CD4-positive, alpha-beta T cell treated with Interleukin-4 for 1 hour (primary cell): ENCODE measurements around the gene HOXB3.

Experiments used
- DNase-seq, 2 donors: peaks; one replicate each; pipeline ENCODE4 v3.0.0-alpha.2; 2020 to 2022

The HOXB3 gene

DNA sequence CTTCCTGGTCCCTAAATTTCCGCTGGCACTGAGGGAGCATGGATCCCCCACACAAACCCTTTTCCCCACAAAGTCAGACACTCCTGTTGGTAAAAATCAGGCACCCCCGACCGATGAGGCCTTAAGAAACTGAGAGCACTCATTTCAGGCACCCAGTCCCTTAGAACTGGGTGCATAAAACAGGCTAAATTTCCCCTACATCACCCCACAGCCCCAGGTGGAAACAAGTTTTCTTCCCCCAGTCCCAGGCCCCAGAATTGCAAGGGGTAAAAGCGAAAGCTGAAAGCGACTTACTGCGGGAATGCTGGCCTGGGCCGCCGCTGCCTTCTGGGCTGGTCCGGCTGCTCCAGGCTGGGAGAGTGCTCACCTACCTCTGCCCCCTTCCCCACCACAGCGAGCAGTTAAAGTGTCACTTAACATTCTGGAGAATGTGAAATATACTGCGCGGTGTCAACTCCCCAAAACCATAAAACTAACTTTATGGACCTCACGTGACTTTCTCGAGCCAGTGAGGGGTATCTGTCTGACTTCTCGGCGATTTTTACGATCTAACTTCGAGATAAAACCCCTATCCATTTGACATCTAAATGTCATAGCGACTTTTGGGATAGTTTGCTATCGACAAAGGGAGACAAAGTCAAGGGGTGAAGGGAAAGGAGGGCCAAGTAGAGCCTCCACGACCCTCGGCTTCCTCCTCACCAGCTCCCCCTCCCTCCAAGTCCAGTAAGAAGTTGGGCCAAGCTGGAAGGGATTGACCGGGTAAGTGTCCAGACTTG is at the start of gene HOXB3:
Gene HOXB3, minus strand, starts transcription at position 411 of the 776 bp plus-strand sequence. CDS start 37,767 bp downstream, outside the sequence.
- DNase-seq = no peak

DNA sequence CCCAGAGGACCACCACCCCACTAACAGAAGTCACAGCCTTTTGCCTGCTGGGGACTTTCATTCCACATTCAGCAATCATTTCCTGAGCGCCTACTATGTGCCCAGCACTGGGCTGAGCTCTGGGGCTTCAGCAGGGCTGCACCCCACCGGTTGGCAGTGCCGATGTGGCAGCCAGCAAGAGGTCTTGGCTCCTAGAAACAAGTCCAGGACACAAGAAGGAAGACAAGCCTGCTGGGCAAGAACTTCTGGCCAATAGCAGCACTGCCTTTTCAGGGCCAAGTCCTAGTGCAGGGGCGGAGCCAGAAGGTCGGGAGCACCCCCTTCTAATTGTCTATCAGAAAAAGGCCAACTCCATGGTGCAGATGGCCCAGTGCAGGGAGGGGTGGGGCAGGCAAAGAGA is 49.1 kb upstream of the HOXB3 start:
- DNase-seq = no peak

DNA sequence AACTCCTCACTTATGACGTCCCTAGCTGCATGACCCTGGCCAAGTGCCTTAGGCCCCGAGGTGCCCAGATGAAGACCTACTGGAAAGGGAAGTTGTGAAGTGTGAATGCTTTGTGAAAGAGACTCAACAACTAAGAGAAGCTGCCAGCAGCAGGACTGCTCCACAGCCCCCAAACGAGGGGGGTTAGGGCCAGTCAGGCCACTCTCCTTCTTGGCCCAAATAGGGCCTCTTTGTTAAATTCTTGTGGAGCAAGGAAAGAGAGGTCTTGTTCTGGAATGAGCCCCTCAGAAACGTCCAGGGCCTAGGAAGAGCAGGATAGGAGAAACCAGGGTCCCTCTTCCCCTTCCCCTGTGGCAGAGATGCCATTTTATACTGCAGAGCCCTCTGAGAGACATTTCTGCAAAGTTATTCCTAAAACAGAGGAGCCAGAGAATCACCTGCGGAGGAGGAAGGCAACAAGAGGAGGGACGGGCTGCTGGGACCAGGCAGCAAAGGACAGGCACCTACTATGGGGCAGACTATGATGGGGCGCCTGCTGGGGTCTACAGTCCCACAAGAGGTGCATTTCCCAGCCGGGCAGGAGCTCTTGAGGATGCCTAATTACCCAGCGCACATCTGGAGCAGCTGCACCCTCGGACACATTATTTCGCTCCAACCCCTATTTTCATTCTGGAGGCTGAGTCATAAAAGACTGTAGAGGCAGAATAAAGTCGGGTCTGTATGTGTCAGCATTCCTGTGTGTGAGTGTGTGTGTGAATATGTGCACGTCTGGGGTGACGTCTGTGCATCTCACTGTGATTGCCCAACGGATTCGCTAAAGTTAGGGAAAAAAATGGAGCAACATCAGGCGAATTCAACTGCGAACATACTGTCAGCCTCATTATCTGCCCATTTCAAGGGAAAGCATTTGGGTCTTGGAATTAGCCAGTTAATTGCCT is 47.6 kb upstream of the HOXB3 start:
- DNase-seq = no peak

DNA sequence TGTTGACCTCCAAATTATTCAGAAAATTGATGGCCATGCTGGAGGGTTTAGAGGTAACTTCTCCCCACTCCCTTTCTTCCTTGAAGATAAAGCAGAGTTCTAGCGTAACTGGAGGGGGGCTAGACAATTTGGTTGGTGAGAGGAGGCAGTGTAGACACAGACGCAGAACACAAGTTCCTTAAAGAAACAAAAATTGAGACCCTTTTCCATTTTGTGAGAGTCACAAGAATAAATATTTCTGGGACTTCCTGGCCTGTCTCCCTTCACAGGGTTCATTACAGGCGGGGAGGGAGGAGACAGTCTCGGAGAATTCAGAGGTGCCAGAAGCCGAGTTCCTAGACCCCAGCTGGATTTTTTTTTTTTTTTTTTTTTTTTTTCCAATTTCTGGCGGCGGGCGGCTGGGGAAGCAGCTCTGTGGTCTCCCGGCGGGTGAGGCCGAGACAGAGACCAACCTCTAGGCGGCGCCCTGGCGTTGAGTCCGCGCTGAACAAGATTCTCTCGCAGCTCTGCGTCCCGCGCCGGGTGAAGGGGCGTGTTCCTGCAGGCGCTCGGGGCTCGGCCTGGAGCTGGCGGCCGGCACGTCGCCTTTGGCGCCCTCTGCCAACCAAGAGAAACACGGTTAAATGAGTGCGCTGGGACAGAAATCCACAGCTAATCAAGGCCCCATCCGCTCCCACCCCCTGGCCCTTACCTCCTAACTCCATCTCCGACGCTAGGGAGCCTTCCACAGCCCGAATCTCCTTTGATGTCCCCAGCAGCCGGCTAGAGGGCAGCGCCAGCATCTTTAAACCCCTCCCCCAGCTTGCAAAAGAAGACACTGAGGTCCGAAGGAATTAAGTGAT is 46.4 kb upstream of the HOXB3 start:
- peak; percentile 48 to 61 for DNase-seq

DNA sequence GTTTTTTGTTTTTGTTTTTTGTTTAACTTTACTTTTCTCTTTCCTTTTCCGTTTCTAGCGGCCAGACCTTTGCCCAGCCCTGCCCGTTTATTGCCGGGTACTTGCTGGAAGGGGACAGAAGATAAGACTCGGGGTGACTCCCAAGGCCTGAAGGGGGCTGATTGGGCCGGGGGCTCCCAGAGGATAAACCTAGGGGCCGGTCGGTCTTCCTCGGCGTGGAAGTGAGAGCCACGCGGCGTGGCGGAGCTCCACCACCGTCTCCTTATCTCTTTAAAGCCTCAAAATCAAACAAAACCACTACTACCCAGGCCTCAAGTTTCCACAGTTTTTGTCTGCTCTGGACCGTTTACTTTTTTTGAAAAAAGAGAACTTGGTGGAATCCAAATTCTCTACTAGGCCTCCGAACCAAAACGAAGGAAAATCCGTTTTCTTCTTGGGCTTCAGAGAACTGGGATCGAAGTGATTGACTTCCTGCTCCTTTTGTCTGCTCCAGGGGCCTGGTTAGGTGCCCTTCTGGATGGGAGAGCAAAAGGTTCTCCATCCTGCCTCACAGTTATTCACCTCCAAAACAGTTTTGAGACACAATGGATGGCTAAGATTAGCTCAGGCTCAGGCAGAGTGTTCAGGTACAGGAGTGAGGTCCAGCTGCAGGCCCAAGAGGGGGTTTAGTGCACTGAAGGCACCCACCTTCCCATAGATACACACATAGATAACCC is 44.6 kb upstream of the HOXB3 start:
- DNase-seq = no peak

DNA sequence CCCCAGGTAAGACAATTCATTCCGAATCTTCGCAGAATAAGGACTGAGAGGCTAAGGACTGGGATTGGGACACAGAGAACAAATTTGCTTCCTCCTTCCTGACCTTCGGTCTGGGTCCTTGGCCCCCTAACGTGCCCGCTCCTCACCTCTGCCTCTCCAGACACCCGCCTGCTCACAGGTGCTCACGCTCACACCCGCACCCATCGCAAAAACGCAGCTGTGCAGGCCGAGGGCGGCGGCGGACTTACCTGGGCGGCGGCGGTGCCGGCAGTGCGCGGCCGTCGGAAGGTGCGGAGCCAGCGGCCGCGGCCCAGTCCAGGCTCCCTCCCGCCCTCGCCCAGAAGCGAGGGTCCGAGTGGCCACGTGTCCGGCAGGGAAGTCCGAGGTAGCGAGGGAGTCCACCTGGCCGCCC is 43.2 kb upstream of the HOXB3 start:
- no peak for DNase-seq

DNA sequence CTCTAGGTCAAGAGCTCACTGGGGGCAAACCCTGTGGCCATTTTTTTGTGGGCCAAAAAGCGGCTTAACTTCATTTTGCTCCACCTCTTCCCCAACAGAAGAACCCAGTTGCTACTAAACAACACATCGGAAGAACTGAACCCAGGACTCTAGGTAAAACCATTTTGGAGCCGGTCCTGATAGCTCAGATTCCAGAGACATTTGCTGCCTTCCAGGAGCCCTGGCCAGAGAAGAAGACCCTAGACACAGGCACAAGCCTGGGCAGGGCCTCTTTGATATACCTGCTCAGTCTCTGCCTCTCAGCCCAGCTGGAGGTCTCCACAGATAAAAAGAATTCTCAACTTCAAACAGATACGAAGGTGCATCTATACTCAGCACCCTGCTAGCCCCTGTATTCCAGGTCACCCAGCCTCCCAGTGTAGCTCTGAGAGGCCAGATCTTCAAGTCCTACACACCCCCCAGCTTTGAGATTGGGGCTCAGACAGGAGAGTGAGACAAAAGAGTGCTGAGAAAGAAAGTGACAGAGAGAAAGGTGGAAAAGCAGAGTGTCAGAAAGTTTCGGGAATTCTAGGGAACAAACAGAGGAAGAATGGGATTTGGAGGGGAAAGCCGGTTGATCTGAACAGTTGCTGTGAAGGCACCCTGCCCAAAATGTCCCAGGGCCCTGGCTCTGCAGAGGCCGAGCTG is 42.7 kb upstream of the HOXB3 start:
- no peak for DNase-seq

DNA sequence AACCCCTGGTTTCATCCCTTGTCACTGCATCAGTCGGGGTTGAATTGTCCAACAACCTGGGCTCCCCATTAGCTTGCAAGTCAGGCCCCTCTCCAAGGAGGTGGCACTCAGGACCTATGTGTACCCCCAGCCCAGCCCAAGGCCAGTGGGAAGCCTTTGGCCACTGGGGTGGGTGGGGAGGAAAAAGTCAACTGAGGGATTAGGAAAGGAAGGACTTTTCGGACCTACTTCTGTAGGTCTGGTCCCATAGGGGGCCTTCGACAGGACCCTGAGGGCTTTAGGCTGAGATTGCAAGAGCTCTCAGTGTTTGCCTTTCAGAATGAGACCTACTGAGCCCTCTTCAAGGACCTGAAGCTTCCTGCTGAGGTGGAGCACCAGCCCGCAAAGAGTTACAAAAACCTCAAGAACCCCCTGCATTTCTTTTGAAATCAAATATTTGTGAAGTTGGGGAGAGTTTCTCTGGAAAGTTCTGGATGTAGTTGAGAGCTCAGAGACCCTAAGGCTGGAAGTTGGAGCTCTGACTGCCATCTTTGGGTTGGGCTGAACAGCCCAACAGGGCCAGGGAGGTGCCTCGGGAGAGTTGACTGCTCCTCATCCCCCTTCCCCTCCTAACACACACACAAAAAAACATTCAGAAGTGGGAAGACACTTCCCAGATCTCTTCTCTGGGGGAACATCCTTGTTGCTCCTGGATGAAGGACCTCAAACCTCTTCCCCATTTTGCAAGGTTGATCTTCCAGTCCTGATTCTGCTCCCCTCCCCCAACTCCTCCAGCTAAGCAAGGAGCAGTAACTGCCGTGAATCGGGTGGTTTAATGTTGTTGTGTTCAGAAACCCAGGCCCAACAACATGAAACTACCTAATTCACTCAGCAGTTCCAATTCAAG is 41.9 kb upstream of the HOXB3 start:
- no peak for DNase-seq

DNA sequence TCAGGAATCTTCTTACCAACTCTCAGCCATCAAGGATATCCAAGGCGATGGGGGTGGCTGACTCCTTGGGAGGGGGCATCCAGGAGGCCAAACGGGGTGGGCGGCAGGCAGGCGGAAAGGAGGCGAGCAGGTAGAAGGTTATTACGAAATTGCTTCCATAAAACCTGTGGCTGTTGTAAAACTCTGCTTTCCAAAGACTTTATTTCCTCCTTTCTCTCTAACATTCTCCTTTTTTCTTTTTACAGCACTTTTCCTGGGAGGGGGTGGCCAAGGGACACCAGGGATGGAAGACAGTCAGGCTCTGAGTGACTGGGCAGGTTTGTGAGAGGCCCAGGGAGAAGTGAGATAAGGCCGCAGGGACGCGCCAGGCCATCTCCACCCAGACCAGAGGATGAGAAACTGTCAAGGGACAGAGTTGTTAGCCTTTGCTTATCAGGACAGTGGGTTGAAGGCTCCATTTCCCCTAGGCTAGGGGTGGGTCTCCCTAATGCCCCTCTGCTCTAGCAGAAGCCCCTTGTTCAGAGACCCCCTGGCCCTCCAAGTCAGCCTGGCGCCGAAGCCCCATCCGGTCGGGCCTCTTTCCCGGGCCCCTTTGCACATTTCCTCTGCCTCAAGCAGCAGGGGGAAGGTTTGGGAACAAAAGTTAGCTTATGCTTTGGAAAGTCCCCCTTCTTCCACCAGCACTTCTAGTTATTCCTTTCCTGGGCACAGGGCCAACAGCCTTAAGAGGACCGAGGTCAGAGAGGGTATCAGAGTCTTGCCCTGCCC is 41.1 kb upstream of the HOXB3 start:
- DNase-seq = no peak

DNA sequence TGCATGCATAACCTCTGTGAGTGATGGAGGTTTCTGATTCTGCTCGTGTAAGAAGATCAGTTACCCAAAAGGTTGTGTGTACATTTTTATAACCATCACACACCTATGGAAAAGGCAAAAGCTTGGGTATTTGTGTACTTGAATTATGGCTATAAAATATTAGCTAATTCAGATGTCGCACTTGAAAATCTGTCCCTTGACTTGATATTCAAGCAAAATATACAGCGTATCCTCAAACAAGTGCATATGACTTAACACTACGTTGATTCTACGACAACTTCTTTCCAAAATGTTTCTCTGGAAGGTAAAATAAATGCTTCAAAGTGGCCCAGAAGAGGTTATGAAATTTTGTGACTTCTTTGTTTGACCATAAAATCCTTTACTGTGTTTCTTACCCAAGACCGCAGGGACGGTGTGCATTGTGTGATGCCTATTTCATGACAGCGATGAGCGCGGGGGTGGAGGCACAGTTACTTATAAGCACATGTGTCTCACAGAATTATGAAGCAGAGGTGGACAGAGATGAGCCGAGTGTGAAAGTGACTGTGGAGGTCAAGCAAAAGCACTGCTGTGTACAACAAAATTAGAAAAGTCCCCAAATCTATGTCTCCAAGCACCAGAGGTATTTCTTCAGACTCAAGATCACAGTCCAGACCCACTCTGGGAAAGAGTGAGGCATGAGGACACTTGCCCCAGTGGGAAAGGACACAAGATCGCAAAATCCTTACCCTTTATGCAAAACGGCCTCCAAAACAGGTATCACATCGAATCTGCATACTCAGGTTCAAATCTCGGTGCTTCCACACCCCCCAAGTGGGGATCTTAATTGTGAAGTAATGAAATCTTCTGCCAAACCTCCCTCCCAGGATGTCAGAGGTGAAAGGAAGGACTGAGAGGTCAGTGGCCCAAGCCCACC is 40.2 kb upstream of the HOXB3 start:
- no peak for DNase-seq

DNA sequence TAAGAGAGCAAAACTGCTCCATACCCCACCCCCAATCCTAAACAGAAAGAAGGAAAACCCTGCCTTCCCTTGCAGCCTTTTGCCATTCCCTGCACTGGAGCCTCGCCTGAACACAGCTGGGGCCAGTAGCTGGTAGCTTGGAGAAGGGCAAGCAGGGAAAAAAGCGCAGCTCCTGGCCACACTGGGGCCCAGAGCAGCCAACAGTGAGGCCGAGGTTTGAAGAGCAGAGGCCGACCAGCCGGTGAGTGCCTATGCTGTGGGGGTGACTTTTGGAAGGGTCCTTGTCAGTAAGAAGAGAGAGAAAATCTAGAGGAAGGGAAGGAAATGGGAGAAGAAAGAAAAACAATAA is 39.3 kb upstream of the HOXB3 start:
- DNase-seq = no peak

DNA sequence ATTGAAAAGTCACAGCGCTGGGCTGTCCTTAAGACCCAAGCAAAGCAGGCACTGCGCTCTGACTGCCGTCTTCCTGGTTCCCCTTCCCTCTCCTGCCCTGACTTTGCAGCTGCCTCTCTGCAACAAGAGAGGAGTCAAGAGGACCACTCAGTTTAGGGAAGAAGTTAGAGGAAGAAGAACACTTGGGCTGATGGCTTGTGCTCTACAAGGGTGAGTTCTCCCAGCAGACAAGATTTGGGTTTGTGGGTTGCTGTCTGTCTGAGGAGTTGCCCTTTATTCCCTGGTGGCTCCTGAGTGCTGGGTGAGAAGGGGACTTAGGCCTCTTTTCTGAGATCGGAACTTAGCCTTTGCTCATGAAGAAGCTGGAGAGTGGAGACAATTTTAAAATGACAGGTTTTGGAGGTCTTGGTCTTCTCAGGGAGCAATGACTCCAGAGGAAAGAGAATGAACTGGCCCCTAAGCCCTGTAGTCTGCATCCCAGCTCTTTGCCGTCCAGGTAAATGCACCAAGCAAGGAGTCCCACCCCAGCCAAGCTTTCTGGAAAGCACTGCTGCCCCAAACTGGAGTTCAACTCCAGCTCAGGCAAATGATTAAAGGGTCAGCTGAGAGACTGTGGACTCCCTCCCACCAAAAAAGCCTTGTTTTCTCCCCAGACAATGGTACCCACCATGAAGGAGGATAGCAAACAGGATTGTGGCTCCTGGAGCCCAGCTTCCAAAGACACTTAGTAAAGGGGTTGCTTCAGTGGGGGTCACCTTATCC is 38.8 kb upstream of the HOXB3 start:
- no peak for DNase-seq

DNA sequence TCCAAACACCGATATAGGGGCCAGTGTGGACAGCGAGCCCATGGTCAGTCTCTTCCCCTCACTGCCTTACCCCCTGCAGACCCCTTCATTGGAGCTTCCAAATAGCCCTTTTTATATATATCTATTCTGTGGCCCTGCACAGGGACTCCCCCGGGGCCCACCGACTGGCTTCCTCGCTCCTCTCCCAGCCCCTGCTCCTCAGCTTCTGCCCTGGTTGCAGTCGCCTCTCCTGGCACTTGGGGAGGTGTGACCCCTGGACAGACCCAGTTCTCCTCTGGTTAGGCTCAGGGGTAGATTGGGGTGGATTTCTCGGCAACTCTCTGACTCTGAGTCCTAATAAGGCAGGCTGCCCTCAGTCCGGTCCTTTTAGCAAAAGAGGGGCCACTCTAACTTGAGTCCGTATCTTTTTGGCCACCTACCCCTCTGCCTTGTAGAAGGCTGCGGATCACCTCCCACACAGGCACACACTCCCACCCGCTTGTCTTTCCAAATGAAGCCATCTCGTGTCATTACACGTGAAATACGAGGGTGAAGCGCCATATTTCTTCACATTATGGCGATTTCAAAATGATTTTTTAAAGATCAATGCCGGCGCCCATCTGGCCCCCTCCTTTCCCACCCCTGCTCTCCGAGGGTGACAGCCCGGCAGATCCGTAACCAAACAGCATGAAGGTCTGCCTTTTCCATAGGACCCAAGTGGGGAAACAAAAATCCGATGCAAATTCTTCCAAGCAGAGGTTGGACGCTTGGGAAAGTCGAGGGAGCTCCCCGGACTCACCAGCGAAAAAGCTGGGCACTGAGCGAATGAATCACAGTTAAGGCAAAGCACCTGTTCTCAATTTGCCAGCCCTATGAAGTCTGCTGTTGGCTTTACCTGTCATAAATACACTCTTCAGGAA is 37.8 kb upstream of the HOXB3 start:
- no peak for DNase-seq

DNA sequence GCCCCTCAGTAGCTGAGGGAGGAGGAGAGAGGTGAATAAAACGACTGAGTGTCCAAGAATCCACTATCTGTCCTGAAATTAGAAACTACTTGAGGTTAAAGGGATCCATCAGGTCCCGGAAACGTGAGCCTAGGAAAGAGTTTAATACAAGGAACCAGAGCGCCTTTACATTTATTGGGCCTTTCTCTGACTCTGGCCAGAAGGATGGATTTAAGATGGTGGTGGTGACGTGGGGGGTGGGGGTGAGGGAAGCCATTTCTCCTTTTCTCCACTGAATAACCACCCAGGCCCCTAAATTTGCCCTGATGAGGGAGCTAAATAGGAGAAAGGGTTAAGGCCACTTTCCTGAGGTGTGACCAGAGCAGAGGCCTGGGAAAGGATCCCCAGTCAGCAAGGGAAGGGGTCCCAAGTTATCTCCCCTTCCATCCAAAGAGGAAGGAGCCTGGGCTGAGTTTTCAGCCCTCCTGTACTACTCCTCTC is 37.1 kb upstream of the HOXB3 start:
- DNase-seq = no peak

DNA sequence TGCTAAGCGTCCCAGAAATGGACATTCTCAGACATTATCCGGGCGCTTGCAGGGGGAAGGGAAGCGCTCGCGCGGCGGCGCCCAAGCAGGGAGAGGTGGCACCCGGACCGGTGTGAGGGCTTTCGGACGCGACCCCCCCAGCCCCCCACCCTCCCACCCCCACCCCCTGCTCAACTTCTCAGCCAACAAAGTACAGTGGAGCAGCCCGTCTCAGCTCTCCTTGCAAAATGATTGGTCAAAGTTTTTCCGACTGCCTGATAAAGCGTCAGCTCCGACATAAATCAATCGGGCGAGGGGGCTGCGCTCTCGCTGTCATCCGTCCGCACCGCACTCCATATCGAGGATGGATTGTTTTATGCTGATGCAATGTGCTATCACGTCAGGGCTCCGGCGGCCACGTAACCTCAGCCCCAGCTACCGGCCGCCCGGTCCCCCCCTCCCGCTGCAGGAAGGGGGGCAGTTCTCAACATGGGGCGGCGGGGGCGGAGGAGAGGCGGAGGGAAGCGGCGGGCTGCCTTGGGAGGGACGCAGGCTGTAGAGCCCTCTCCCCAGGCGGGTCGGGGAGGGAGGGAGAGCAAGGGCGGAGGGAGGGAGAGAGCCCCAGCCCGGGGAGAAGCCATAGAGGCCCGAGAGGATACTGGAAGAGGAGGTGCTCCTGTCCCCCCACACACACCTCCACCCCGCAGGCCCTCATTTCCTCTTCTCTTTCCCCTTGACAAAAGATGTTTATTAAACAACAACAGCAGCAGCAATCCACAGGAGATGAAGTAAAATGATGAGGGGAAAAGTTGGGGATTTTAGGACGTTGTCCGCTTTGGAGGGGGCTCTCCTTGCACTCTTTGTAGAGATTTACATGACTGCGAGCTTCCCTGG is 36.4 kb upstream of the HOXB3 start, which contains the start of gene HOXB9:
Gene HOXB9, minus strand, starts transcription at position 114 of the 873 bp plus-strand sequence. Its CDS starts 89 bp downstream, at position 25.
- DNase-seq = peak; percentile 43 to 45
